SK-N-MC (cell line): ENCODE data around the gene REEP6.

ENCODE experiments used
- EZH2 ChIP-seq: fragments of 200-600 bp; sonication (generic); IDR thresholded peaks from one replicate; pipeline ENCODE4 v1.6.1; 2017; ENCODE audit warnings: antibody characterized with exemption
- FOXP2 ChIP-seq: optimal IDR thresholded peaks from 2 replicates; pipeline ENCODE3; 2011; ENCODE audit warnings: mild to moderate bottlenecking, moderate library complexity; ENCODE audit not compliant: insufficient read depth; ENCODE audit errors: extremely low read length, control extremely low read depth
- POLR2AphosphoS5 ChIP-seq: IDR thresholded peaks from 2 replicates; pipeline ENCODE4 v1.6.1; 2012; ENCODE audit warnings: mild to moderate bottlenecking, low read depth, low read length, borderline replicate concordance

DNA sequence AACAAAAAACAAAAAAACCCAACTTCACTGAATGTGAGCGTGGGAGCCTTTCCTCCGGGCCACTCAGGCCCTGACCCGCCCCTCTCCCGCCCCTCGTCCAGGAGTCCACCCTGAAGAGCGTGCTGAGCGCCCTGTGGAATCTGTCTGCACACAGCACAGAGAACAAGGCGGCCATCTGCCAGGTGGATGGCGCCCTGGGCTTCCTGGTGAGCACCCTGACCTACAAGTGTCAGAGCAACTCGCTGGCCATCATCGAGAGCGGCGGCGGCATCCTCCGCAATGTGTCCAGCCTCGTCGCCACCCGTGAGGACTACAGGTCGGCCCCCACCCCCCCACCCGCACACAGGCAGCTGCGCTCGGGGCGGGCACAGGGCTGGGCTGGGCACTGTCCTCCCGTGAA, 29.1 kb upstream of the REEP6 start:
- no peak for TF ChIP-seq POLR2AphosphoS5
- TF ChIP-seq EZH2: no peak
- TF ChIP-seq FOXP2: no peak
